A549 (cell line): ENCODE measurements around the gene CA10. TPM values are rescaled to one million over a fixed set of nuclear protein-coding genes. Genes with fewer than 3 reads are reported as not detected.

ENCODE experiments used
- ATAC-seq, 2 experiments: fragments of 200-7000 bp in 1 of 2; fragments of >200 bp in 1 of 2; cut with Nextera tagmentation in 1 of 2; cut with Tn5 transposase in 1 of 2; 3 replicates each; pipeline versions ENCODE4 v1.8.0 to v1.9.1; 2018 to 2020; ENCODE audit warnings: mild to moderate bottlenecking in 1 of 2, moderate library complexity in 1 of 2
- CTCF ChIA-PET: fragments of 300-600 bp; sonication (Branson Sonifier 250); formaldehyde crosslinking; extraction: SDS; loops from one replicate; lab custom pipeline; 2021; ENCODE audit warnings: antibody characterized with exemption, inconsistent platforms; lab: Yijun Ruan, JAX
- POLR2A ChIA-PET: fragments of 350-600 bp; formaldehyde crosslinking; extraction: SDS; loops from one replicate; lab custom pipeline; 2021; ENCODE audit warnings: antibody characterized with exemption, inconsistent platforms; lab: Yijun Ruan, JAX
- DNase-seq, 2 experiments: peaks; one replicate each; pipeline versions ENCODE4 v3.0.0 to v3.0.0-alpha.2; 2011 to 2016; ENCODE audit warnings: low read depth in 1 of 2, low spot score in 1 of 2
- FAIRE-seq: peaks from 2 replicates; lab custom pipeline; 2011; peaks lifted over from hg19 to GRCh38; lab: Jason Lieb, UNC
- H3K27ac ChIP-seq, 2 experiments: fragments of >200 bp; sonication (Bioruptor Twin); formaldehyde crosslinking; 3 replicates each; pipeline ENCODE4 v1.5.1; 2016 to 2017
- H3K4me1 ChIP-seq: fragments of >200 bp; sonication (Bioruptor Twin); formaldehyde crosslinking; 3 replicates; pipeline ENCODE4 v1.6.1; 2016
- H3K4me2 ChIP-seq: fragments of >200 bp; sonication (Bioruptor Twin); formaldehyde crosslinking; 3 replicates; pipeline ENCODE4 v1.6.1; 2016
- H3K4me3 ChIP-seq: fragments of >200 bp; sonication (Bioruptor Twin); formaldehyde crosslinking; 3 replicates; pipeline ENCODE4 v1.5.1; 2016
- H3K9me3 ChIP-seq: fragments of >200 bp; sonication (Bioruptor Twin); formaldehyde crosslinking; 3 replicates; pipeline ENCODE4 v1.6.1; 2016
- BCL3 ChIP-seq: fragments of >200 bp; sonication (Bioruptor Twin); formaldehyde crosslinking; IDR thresholded peaks from 3 replicates; pipeline ENCODE4 v1.6.1; 2016
- BHLHE40 ChIP-seq: IDR thresholded peaks from 2 replicates; pipeline ENCODE4 v1.6.1; 2012; ENCODE audit warnings: low read depth, low read length, inconsistent platforms
- CHD2 ChIP-seq: fragments of 150-350 bp; IDR thresholded peaks from 2 replicates; pipeline ENCODE4 v1.6.1; 2014; ENCODE audit warnings: low read length; ENCODE audit not compliant: partially characterized antibody
- EHMT2 ChIP-seq: fragments of 200-600 bp; sonication (generic); IDR thresholded peaks from 2 replicates; pipeline ENCODE4 v1.6.1; 2016; ENCODE audit warnings: antibody characterized with exemption, low read depth, mild to moderate bottlenecking, moderate library complexity
- ELK1 ChIP-seq: fragments of 150-350 bp; IDR thresholded peaks from 2 replicates; pipeline ENCODE4 v1.6.1; 2014; ENCODE audit warnings: low read depth, mild to moderate bottlenecking, low read length
- FOSL2 ChIP-seq, 2 experiments: fragments of 450-650 bp in 1 of 2; fragments of >200 bp in 1 of 2; sonication (Bioruptor Twin) in 1 of 2; formaldehyde crosslinking; IDR thresholded peaks; 2 replicates each; pipeline versions ENCODE4 v1.5.0 to v1.6.1; 2016 to 2020; ENCODE audit warnings: mild to moderate bottlenecking in 1 of 2, moderate library complexity in 1 of 2
- FOXS1 ChIP-seq: fragments of 250-450 bp; sonication (Bioruptor Pico); IDR thresholded peaks from 2 replicates; pipeline ENCODE4 v1.5.0; 2020; ENCODE audit warnings: mild to moderate bottlenecking, moderate library complexity
- GATA3 ChIP-seq: IDR thresholded peaks from 2 replicates; pipeline ENCODE4 v1.6.1; 2012; ENCODE audit warnings: borderline replicate concordance
- HDAC2 ChIP-seq: fragments of 200-600 bp; sonication (generic); IDR thresholded peaks from 2 replicates; pipeline ENCODE4 v1.6.1; 2016
- HMGXB4 ChIP-seq: fragments of 250-450 bp; sonication (Bioruptor Pico); IDR thresholded peaks from 2 replicates; pipeline ENCODE4 v1.5.0; 2021; ENCODE audit warnings: mild to moderate bottlenecking, moderate library complexity, borderline replicate concordance
- HOXB13 ChIP-seq: fragments of 250-450 bp; sonication (Bioruptor Pico); IDR thresholded peaks from 2 replicates; pipeline ENCODE4 v1.5.0; 2020; ENCODE audit warnings: low read depth, mild to moderate bottlenecking, moderate library complexity
- HOXB5 ChIP-seq: fragments of 250-450 bp; sonication (Bioruptor Pico); IDR thresholded peaks from 2 replicates; pipeline ENCODE4 v1.5.0; 2020; ENCODE audit warnings: mild to moderate bottlenecking, moderate library complexity
- MAFK ChIP-seq: fragments of 450-650 bp; IDR thresholded peaks from 2 replicates; pipeline ENCODE4 v1.6.1; 2014; ENCODE audit not compliant: partially characterized antibody
- NFE2L2 ChIP-seq: fragments of 150-350 bp; conservative IDR thresholded peaks from 2 replicates; pipeline ENCODE4 v1.6.1; 2014; ENCODE audit warnings: low read length
- NR3C1 ChIP-seq: fragments of >200 bp; sonication (Bioruptor Twin); formaldehyde crosslinking; IDR thresholded peaks from 3 replicates; pipeline ENCODE4 v1.6.1; 2017
- PBX3 ChIP-seq: IDR thresholded peaks from 2 replicates; pipeline ENCODE4 v1.6.1; 2012
- RAD21 ChIP-seq, 2 experiments: fragments of >200 bp in 1 of 2; sonication (Bioruptor Twin) in 1 of 2; formaldehyde crosslinking in 1 of 2; IDR thresholded peaks in 1 of 2; conservative IDR thresholded peaks in 1 of 2; 2 replicates in 1 of 2; 3 replicates in 1 of 2; pipeline ENCODE4 v1.6.1; 2012 to 2018; ENCODE audit warnings: inconsistent platforms in 1 of 2
- RCOR1 ChIP-seq: fragments of 150-350 bp; IDR thresholded peaks from 2 replicates; pipeline ENCODE4 v1.6.1; 2014; ENCODE audit warnings: antibody characterized with exemption, low read length, low read depth
- RNF2 ChIP-seq: fragments of 200-600 bp; sonication (generic); IDR thresholded peaks from 2 replicates; pipeline ENCODE4 v1.6.1; 2016; ENCODE audit warnings: low read depth, mild to moderate bottlenecking, antibody characterized with exemption, moderate library complexity, borderline replicate concordance
- WGBS: methylation state at CpG from one replicate; pipeline ENCODE4 v1.1.6; 2017; ENCODE audit errors: missing lambda C conversion rate; 5-methylcytosine and 5-hydroxymethylcytosine counted together
- polyA plus RNA-seq, 4 experiments: library from polyadenylated mRNA; depleted of rRNA in 3 of 4; stranded (reverse); fragments of >200 nt; fragmentation: RNase III in 1 of 4; extraction: RNeasy Plus Mini Kit Qiagen cat#74134 plus additional on column Dnase treatment in 1 of 4; gene quantifications; 2 replicates in 3 of 4; 3 replicates in 1 of 4; pipeline ENCODE4 v1.2.3, GENCODE V29; 2011 to 2017

The CA10 gene
- polyA plus RNA-seq, 2 of the 4 experiments (the other 2 are of a cell fraction), result not detected

GRCh38 chr17:51687887-51688286 lies 470.6 kb downstream of the CA10 start (continued):
- no peak for TF ChIP-seq HOXB13 (CRISPR knock-in tag)

- Histone ChIP-seq H3K27ac (no peak overlapping the region), H3K4me2 (no peak overlapping the region), H3K9me3 (no peaks in the 10 kb centered on the region), H3K4me3 (no peak overlapping the region), H3K4me1 (no peaks in the 10 kb centered on the region)
- no peak for FAIRE-seq
- ATAC-seq, result no peak
- TF ChIP-seq HOXB13 (CRISPR knock-in tag), result no peak
- no peak for TF ChIP-seq BHLHE40
- no peak for TF ChIP-seq HDAC2
- no peak for TF ChIP-seq EHMT2
- no peak for TF ChIP-seq FOSL2 (IDR thresholded peaks at IDR 0.05)
- no peak for TF ChIP-seq FOSL2 (CRISPR knock-in tag; IDR thresholded peaks at IDR 0.05)
- no peak for TF ChIP-seq RCOR1
- TF ChIP-seq NR3C1, result no peak
- no peak for TF ChIP-seq RAD21 (conservative IDR thresholded peaks at IDR 0.05 in 1 of 2, IDR thresholded peaks at IDR 0.05 in 1 of 2)
- TF ChIP-seq NFE2L2, result no peak
- TF ChIP-seq RNF2, result no peak
- TF ChIP-seq CHD2, result no peak
- no peak for TF ChIP-seq MAFK
- TF ChIP-seq GATA3, result no peak
- no peak for TF ChIP-seq ELK1
- no peak for TF ChIP-seq BCL3
- TF ChIP-seq HOXB5 (CRISPR knock-in tag), result no peak
- TF ChIP-seq PBX3, result no peak
- DNase-seq, result no peak
- ChIA-PET POLR2A (no interaction called here), CTCF (interaction anchor here (0.9 to 1.9 kb wide), 3 partner anchors 12 to 387 kb away, joined by 3 to 4 read pairs (median 3); no protein-coding TSS in a partner anchor)
- 7% methylated on average over 2 of the region's 2 CpGs for WGBS
Measured at GRCh38 chr17:51685287-51685909, 473.1 kb downstream of the CA10 start.

- Histone ChIP-seq H3K9me3 (no peaks in the 10 kb centered on the region), H3K27ac (no peak overlapping the region), H3K4me1 (no peaks in the 10 kb centered on the region), H3K4me2 (no peak overlapping the region), H3K4me3 (no peak overlapping the region)
- ATAC-seq (no peak), DNase-seq (no peak), FAIRE-seq (no peak)
- TF ChIP-seq FOXS1 (CRISPR knock-in tag) (no peak), HMGXB4 (CRISPR knock-in tag) (no peak)
- WGBS, result 6% methylated on average over 5 of the region's 5 CpGs
- POLR2A ChIA-PET, result no interaction called here
- CTCF ChIA-PET, result interaction anchor here (1.1 kb wide), 1 partner anchor 81 kb away, joined by 3 read pairs; no protein-coding TSS in a partner anchor
Measured at GRCh38 chr17:51684214-51684613, 474.3 kb downstream of the CA10 start.
